Sigmoid colon (tissue), 4 donors: ENCODE results near the gene TXNRD3.

Experiments used
- POLR2AphosphoS5 ChIP-seq, 4 donors: sonication (generic); formaldehyde crosslinking; IDR thresholded peaks; one replicate each; pipeline ENCODE4 v1.6.1; 2017; ENCODE audit warnings: antibody characterized with exemption in 4 of 4
- TF ChIP-seq, protein P1 (sequence below), 4 experiments: fragments of 450-650 bp in 3 of 4; fragments of 200-600 bp in 1 of 4; IDR thresholded peaks; one replicate each; pipeline ENCODE4 v1.5.1; 2016 to 2019; ENCODE audit warnings: antibody characterized with exemption in 4 of 4, mild to moderate bottlenecking in 3 of 4, moderate library complexity in 2 of 4

DNA sequence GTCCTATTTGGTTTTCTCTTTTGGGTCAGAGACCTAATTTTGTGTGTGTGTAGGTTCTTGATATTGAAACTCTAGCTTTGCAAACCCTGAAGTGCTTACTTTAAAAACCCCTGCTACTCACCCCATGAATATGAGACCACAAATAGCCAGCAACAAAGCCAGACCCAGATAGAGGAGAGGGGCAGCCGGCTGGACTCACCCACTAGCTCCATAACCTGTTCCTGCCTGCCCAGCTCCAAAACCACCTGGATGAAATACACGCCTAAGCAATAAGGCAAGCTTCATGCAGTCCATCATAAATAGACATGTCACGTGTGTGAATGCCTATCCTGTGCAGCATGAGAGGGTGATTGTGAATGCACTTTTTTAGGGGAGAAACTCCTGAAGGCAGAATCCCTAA lies 3.7 kb upstream of the TXNRD3 start:
- TF ChIP-seq, protein P1, sequence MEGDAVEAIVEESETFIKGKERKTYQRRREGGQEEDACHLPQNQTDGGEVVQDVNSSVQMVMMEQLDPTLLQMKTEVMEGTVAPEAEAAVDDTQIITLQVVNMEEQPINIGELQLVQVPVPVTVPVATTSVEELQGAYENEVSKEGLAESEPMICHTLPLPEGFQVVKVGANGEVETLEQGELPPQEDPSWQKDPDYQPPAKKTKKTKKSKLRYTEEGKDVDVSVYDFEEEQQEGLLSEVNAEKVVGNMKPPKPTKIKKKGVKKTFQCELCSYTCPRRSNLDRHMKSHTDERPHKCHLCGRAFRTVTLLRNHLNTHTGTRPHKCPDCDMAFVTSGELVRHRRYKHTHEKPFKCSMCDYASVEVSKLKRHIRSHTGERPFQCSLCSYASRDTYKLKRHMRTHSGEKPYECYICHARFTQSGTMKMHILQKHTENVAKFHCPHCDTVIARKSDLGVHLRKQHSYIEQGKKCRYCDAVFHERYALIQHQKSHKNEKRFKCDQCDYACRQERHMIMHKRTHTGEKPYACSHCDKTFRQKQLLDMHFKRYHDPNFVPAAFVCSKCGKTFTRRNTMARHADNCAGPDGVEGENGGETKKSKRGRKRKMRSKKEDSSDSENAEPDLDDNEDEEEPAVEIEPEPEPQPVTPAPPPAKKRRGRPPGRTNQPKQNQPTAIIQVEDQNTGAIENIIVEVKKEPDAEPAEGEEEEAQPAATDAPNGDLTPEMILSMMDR (IDR thresholded peaks at IDR 0.05): no peak
- no peak for TF ChIP-seq POLR2AphosphoS5 (IDR thresholded peaks at IDR 0.05)
